GM08714 (cell line): ENCODE results near the gene TMEM165.
"Not testable (repeated sequence)": the region's sequence is repeated elsewhere in the genome, so short reads cannot be mapped to it uniquely, and the experiment has no call there.

Experiments used
- H3K4me3 ChIP-seq: fragments of 200-500 bp; sonication (Bioruptor generic); 2 replicates; pipeline ENCODE4 v1.5.1; 2014; ENCODE audit warnings: mild to moderate bottlenecking, low read length, inconsistent platforms
- ZNF274 ChIP-seq: IDR thresholded peaks from 2 replicates; pipeline ENCODE4 v1.6.1; 2012; ENCODE audit warnings: mild to moderate bottlenecking, low read depth, low read length

The TMEM165 gene

DNA sequence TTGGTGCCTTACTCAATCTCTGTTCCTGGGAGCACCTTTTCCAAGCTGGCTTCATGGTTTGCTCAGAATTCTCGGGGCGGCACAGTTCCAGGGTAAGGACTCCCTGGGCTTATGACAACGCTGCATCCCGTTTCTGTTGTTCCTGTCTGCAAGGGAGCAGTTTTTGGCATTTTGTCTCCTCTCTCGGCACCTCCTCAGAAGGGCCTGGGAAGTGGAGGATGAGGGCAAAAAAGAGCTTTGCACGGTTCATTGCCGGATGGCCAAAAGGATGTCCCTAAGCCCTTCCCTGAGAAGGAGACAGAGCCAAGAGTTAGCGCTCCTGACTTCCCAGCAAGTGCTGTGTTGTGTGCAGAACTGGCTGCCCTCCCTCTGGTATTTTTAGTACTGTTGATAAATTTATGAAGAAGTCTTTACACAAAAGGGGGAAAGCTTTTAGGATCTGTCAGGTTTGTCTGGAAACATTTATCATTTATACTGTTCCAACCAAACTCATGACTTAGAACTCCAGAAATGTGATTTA lies 36.3 kb upstream of the TMEM165 start:
- no peak for TF ChIP-seq ZNF274
- no peak overlapping the region for H3K4me3 ChIP-seq

DNA sequence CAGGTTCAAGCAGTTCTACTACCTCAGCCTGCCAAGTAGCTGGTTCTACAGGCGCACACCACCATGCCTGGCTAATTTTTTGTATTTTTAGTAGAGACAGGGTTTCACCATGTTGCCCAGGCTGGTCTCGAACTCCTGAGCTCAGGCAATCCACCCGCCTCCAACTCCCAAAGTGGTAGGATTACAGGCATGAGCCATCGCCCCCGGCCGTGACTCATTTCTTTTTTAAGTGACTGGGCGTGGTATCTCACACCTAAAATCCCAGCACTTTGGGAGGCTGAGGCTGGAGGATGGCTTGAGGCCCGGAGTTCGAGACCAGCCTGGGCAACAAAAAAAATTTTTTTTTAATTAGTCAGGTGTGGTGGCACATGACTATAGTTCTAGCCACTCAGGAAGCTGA lies 32.8 kb upstream of the TMEM165 start:
- not testable (repeated sequence) for H3K4me3 ChIP-seq

- H3K4me3 ChIP-seq, result no peak overlapping the region
- TF ChIP-seq ZNF274, result no peak
Observed at GRCh38 chr4:55363691-55364351, 31.9 kb upstream of the TMEM165 start.

DNA sequence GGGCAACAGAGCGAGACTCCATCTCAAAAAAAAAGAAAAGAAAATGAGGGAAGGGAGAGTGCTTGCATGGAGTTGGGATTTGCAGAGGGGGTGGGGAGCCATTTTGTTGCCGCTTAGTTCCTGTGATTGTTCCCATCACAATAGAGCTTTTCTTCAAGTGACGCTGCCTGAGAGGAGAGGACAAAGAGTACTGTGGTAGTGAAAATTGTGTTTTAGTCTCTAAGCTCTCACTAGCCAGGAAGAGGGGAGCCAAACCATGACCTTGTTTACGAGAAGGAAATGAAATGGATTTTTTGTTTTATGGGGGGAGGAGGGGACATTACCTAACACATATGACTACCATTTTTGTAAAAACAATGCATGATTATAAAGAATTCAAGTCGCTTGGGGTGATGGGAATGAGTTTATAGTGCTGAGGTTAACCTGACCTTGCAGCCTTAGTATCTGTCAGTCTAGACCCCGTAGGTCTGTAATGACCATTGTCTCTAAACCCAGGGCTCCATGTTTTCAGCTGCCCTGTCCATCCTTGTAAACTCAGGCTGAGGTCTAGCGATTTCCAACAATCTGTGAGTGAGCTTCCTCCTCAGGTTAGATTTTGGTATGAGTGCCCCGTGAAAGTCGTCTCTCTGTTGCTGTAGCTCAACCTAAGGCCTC lies 30.9 kb upstream of the TMEM165 start:
- TF ChIP-seq ZNF274, result no peak
- H3K4me3 ChIP-seq, result no peak overlapping the region

- TF ChIP-seq ZNF274, result no peak
- H3K4me3 ChIP-seq, result no peak overlapping the region
Observed at GRCh38 chr4:55365345-55365728, 30.4 kb upstream of the TMEM165 start.

DNA sequence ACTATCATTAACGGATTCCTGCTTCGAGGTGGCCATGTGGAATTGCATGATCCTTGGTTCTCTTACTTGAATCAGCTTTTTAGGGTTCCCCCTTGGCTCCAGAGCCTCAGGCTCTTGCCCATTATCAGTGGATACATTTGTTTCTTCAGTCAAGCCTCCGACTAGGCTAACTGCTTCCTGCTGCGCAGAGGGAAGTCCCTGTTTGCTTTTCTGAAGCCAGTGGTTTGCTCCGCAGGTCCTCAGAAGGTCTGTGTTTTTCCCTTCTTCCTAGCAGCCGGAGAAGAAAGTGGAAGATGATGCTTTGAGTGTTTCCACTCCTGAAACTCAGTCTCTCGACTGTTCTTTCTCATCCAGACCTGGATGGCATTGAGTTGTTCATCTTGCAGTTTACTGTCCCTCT lies 29.1 kb upstream of the TMEM165 start:
- TF ChIP-seq ZNF274, result no peak
- no peak overlapping the region for H3K4me3 ChIP-seq

DNA sequence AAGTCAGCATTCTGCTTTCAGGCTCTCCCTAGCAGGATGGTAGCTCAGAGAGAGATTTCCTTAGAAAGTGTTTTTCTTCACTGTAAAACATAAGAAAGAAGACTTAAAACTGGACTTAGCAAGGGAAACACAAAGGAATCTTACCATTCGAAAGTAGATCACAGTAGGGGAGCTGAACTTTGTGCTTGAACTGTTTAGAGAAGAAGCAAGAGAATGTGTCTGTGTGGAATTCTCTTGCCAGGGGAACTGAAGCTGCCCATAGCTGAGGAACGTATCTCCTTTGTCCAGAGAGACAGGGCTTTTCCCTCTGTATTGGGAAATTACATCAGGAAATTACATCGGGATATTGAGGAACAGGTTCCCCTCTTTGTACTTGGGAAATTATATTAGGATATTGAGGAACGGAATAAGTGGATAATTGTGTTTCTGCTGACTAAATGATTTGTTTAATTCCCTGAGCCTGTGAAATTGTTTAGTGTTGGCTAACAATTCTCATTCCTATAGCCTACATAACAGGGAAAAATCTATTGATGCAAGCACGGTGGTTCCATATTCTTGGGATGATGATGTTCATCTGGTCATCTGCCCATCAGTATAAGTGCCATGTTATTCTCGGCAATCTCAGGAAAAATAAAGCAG lies 28.6 kb upstream of the TMEM165 start:
- no peak for TF ChIP-seq ZNF274
- H3K4me3 ChIP-seq, result no peak overlapping the region

DNA sequence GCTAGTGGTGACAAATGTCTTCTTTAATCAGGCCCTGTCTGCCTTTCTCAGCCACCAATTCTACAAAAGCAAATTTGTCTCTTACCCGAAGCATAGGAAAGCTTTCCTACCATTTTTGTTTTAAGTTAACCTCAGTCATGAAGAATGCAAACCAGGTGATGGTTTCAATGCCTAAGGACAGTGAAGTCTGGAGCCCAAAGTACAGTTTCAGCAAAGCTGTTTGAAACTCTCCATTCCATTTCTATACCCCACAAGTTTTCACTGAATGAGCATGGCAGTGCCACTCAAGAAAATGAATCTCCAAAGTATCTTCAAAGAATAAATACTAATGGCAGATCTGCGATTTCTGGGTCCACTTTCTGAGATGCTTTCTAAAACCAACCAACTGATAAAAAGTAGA lies 25.8 kb upstream of the TMEM165 start:
- H3K4me3 ChIP-seq, result no peak overlapping the region
- no peak for TF ChIP-seq ZNF274

DNA sequence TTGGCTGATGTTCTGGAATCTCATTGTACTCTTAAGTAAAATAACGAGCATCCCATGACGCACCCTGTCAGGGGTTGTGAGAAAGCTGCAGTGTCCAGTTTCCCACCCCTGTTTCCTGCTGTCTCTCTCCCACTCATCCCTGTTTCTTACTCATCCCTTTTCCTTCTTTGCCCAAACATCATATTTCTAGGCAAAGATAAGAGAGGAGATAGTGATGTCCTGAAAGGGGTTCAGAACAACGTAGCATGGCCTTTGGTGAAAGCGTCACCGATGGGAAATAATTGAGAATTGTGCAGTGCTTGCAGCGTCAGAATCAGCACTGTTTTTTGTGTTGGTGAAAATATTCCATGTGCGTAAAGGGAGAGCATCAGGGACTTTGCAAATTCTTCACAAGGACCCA lies 23.5 kb upstream of the TMEM165 start:
- no peak overlapping the region for H3K4me3 ChIP-seq

GRCh38 chr4:55373461-55373860 lies 22.3 kb upstream of the TMEM165 start:
- H3K4me3 ChIP-seq, result no peak overlapping the region
- no peak for TF ChIP-seq ZNF274

More for the DNA sequence above, 23.5 kb upstream of the TMEM165 start:
- no peak for TF ChIP-seq ZNF274

GRCh38 chr4:55376698-55377097 lies 19.1 kb upstream of the TMEM165 start:
- H3K4me3 ChIP-seq, result no peak overlapping the region
- no peak for TF ChIP-seq ZNF274

DNA sequence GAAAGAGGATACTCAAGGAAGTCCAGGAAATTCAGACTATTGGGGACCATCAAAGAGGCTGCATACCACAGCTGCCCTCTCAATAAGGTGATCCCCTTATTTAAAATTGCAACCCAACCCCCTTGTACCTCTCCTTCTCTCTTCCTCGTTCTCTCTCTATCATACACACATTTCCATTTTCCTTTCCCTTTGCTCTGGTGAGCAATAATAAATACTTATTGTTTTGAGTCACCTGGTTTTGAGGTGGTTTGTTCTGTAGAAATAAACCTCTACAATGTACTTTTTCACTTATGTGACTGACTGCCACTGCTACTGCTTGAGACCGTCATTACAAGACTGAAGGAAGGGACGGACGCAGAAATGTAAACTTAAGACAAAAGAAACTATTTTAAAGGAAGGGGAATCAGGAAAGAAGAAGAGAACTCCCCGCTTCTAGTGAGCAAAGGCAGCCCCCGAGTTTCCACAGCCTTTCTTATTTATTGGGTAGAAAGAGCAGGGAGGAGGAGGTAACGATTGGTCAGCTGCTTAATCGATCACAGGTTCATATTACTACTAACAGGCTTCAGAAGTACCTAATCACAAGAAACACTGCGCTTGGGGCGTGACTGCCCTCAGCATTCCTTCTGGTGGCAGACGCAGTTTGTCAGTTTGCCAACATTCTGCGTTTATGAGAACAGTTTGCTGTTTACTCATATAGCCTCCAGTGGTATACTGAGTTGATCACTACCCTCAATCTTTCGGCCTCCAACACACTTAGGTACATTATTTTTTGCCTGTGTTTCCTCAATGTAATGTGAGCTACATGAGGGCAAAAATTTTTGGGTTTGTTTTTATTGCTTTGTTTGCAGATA lies 16.9 kb upstream of the TMEM165 start:
- no peak for TF ChIP-seq ZNF274
- no peak overlapping the region for H3K4me3 ChIP-seq

DNA sequence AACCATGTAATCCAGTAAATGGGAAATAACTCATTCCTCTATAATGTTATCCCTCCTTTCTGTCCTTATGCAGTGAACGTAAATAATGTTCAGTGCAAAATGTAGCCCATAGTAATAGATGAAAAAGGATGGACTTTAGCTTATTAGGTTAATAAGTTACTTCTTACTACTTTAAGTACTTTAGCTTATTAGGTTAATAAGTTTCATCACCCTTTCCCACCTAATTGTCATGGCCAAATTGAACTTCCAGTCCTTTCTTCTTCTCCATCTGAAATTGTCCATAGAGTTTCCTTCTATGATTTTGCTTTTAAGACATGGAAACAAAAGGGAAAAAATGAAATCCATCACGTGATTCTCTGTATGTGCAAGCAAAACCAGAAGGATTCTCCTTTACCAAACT lies 15.2 kb upstream of the TMEM165 start:
- no peak for TF ChIP-seq ZNF274
- H3K4me3 ChIP-seq, result no peak overlapping the region

GRCh38 chr4:55381502-55381901 lies 14.3 kb upstream of the TMEM165 start:
- no peak for TF ChIP-seq ZNF274
- no peak overlapping the region for H3K4me3 ChIP-seq
